Measurements from ENCODE around the gene TCF12. TPM values are rescaled to one million over a fixed set of nuclear protein-coding genes. Genes with fewer than 3 reads are reported as not detected.

Gene TCF12
- total RNA-seq, 1 experiment from 2014 or later, result 102 TPM

- Histone ChIP-seq H3K36me3 (ENCODE audit: control insufficient read depth, insufficient read depth, low read length) (no peaks in the 10 kb centered on the region), H3K27ac (ENCODE audit: low read length) (no peak overlapping the region), H3K4me3 (ENCODE audit: low read depth in 2 of 2, low read length in 2 of 2) (no peak overlapping the region), H3K4me1 (ENCODE audit: control insufficient read depth, insufficient read depth, low read length) (no peaks in the 10 kb centered on the region), H3K9me3 (ENCODE audit: control insufficient read depth, insufficient read depth, low read depth, low read length) (no peaks in the 10 kb centered on the region), H3K27me3 (ENCODE audit: control insufficient read depth, insufficient read depth, low read length) (no peaks in the 10 kb centered on the region)
- ChIA-PET POLR2A (no interaction called here), CTCF (no interaction called here)
- DNase-seq (ENCODE audit: low read depth, low spot score) (no peak), ATAC-seq (no peak)
- intact Hi-C loops (cut with micrococcal nuclease; ENCODE audit: unreplicated experiment), result no loop called here
- in situ Hi-C loops (cut with HindIII; ENCODE audit: low pct_unique_long_range_greater_than_20kb, low sequenced_read_pairs), result no loop called here
- TF ChIP-seq TCF7L2 (IDR thresholded peaks at IDR 0.05; ENCODE audit: low read depth, low read length), result no peak
- TF ChIP-seq REST (IDR thresholded peaks at IDR 0.05; ENCODE audit: insufficient read depth in 1 of 2, low read depth in 2 of 2, low read length in 1 of 2), result no peak
- TF ChIP-seq POLR2AphosphoS5 (IDR thresholded peaks at IDR 0.05; ENCODE audit: low read depth, low read length), result no peak
- TF ChIP-seq SIN3A (IDR thresholded peaks at IDR 0.05; ENCODE audit: borderline replicate concordance, insufficient read depth, low read depth, low read length), result no peak
- no peak for TF ChIP-seq CTCF (IDR thresholded peaks at IDR 0.05)
- no TSS peak for BruUV-seq (replicated peaks)
Observed at GRCh38 chr15:57165992-57166391, 247.5 kb downstream of the TCF12 start.

- BruUV-seq (replicated peaks), result no TSS peak
- TF ChIP-seq REST (IDR thresholded peaks at IDR 0.05; ENCODE audit: insufficient read depth in 1 of 2, low read depth in 2 of 2, low read length in 1 of 2), result no peak
- TF ChIP-seq CTCF (IDR thresholded peaks at IDR 0.05), result no peak
- no peak for TF ChIP-seq POLR2AphosphoS5 (IDR thresholded peaks at IDR 0.05; ENCODE audit: low read depth, low read length)
- TF ChIP-seq SIN3A (IDR thresholded peaks at IDR 0.05; ENCODE audit: borderline replicate concordance, insufficient read depth, low read depth, low read length), result no peak
- TF ChIP-seq TCF7L2 (IDR thresholded peaks at IDR 0.05; ENCODE audit: low read depth, low read length), result no peak
- Histone ChIP-seq H3K27ac (ENCODE audit: low read length) (no peak overlapping the region), H3K9me3 (ENCODE audit: control insufficient read depth, insufficient read depth, low read depth, low read length) (no peaks in the 10 kb centered on the region), H3K36me3 (ENCODE audit: control insufficient read depth, insufficient read depth, low read length) (no peaks in the 10 kb centered on the region), H3K4me1 (ENCODE audit: control insufficient read depth, insufficient read depth, low read length) (no peaks in the 10 kb centered on the region), H3K27me3 (ENCODE audit: control insufficient read depth, insufficient read depth, low read length) (no peaks in the 10 kb centered on the region), H3K4me3 (ENCODE audit: low read depth in 2 of 2, low read length in 2 of 2) (no peak overlapping the region)
- intact Hi-C loops (cut with micrococcal nuclease; ENCODE audit: unreplicated experiment) (no loop called here), in situ Hi-C loops (cut with HindIII; ENCODE audit: low pct_unique_long_range_greater_than_20kb, low sequenced_read_pairs) (no loop called here)
- ATAC-seq (no peak), DNase-seq (ENCODE audit: low read depth, low spot score) (no peak)
- POLR2A ChIA-PET, result no interaction called here
- CTCF ChIA-PET, result no interaction called here
Observed at GRCh38 chr15:57167821-57168395, 249.5 kb downstream of the TCF12 start.
